GM23248 (cell line): ENCODE results near the gene BPIFB6.

Experiments used
- EZH2 ChIP-seq: fragments of 200-600 bp; sonication (generic); IDR thresholded peaks from 2 replicates; pipeline ENCODE4 v1.6.1; 2018; ENCODE audit warnings: antibody characterized with exemption, mild to moderate bottlenecking; ENCODE audit not compliant: insufficient read depth, poor library complexity, severe bottlenecking
- EZH2phosphoT487 ChIP-seq: fragments of 200-600 bp; sonication (generic); IDR thresholded peaks from 2 replicates; pipeline ENCODE4 v1.6.1; 2018; ENCODE audit warnings: antibody characterized with exemption, moderate library complexity, mild to moderate bottlenecking, low read depth; ENCODE audit not compliant: insufficient read depth

GRCh38 chr20:33002087-33002808 is 29.2 kb upstream of the BPIFB6 start:
- TF ChIP-seq EZH2 (no peak), EZH2phosphoT487 (no peak)
